ENCODE data around the gene SCARF2. TPM values are rescaled to one million over a fixed set of nuclear protein-coding genes. Genes with fewer than 3 reads are reported as not detected.

SCARF2 gene
- total RNA-seq, 4 donors from 2014 or later: 14.8 to 25.3 (median 20.1) TPM

GRCh38 chr22:20469110-20469868 is 31.7 kb upstream of the SCARF2 start:
- TF ChIP-seq CTCF (IDR thresholded peaks at IDR 0.05): no peak
- TF ChIP-seq POLR2AphosphoS5 (IDR thresholded peaks at IDR 0.05): no peak
- TF ChIP-seq EP300 (IDR thresholded peaks at IDR 0.05): no peak
- TF ChIP-seq POLR2A (IDR thresholded peaks at IDR 0.05): no peak
- Histone ChIP-seq H3K27me3 (no peaks in the 10 kb centered on the region), H3K9me3 (no peaks in the 10 kb centered on the region), H3K36me3 (peaks cover 0 to 57% of the 10 kb centered on the region in 2 donors), H3K27ac (no peak overlapping the region), H3K4me1 (peaks cover 0 to 1% (median 0%) of the 10 kb centered on the region in 3 donors), H3K4me3 (no peak overlapping the region)
- WGBS, 2 donors (ENCODE audit: low coverage in 1 of 2): 63 to 84% methylated on average over 3 to 6 of the region's 6 CpGs
- ATAC-seq: no peak

GRCh38 chr22:20466659-20467379 is 29.2 kb upstream of the SCARF2 start:
- no peaks in the 10 kb centered on the region for H3K27me3 ChIP-seq
- no peaks in the 10 kb centered on the region for H3K9me3 ChIP-seq
- no peak for ATAC-seq
- TF ChIP-seq POLR2AphosphoS5 (IDR thresholded peaks at IDR 0.05): no peak
- TF ChIP-seq POLR2A (IDR thresholded peaks at IDR 0.05): no peak
- TF ChIP-seq EP300 (IDR thresholded peaks at IDR 0.05): no peak
- TF ChIP-seq CTCF (IDR thresholded peaks at IDR 0.05): no peak
- H3K36me3 ChIP-seq: peaks cover 0 to 69% of the 10 kb centered on the region in 2 donors
- H3K4me3 ChIP-seq: no peak overlapping the region
- WGBS, 2 donors (ENCODE audit: low coverage in 1 of 2): 60 to 90% methylated on average over 1 to 2 of the region's 3 CpGs
- H3K4me1 ChIP-seq: peaks cover 0 to 13% (median 6%) of the 10 kb centered on the region in 3 donors
- H3K27ac ChIP-seq: no peak overlapping the region

- H3K4me1 ChIP-seq: peaks cover 0 to 13% (median 6%) of the 10 kb centered on the region in 3 donors
- no peak overlapping the region for H3K4me3 ChIP-seq
- peaks cover 0 to 63% of the 10 kb centered on the region in 2 donors for H3K36me3 ChIP-seq
- WGBS, 2 donors (ENCODE audit: low coverage in 1 of 2): 79 to 80% methylated on average over 4 of the region's 5 CpGs
- H3K27ac ChIP-seq: no peak overlapping the region
- no peak for ATAC-seq
- TF ChIP-seq POLR2A (IDR thresholded peaks at IDR 0.05) (no peak), EP300 (IDR thresholded peaks at IDR 0.05) (no peak), POLR2AphosphoS5 (IDR thresholded peaks at IDR 0.05) (no peak), CTCF (IDR thresholded peaks at IDR 0.05) (no peak)
- H3K27me3 ChIP-seq: no peaks in the 10 kb centered on the region
- no peaks in the 10 kb centered on the region for H3K9me3 ChIP-seq
Measured at GRCh38 chr22:20465759-20466077, 28.1 kb upstream of the SCARF2 start.

GRCh38 chr22:20464912-20465758 is 27.5 kb upstream of the SCARF2 start:
- no peaks in the 10 kb centered on the region for H3K27me3 ChIP-seq
- H3K27ac ChIP-seq: no peak overlapping the region
- TF ChIP-seq POLR2A (IDR thresholded peaks at IDR 0.05) (no peak), CTCF (IDR thresholded peaks at IDR 0.05) (no peak), POLR2AphosphoS5 (IDR thresholded peaks at IDR 0.05) (no peak), EP300 (IDR thresholded peaks at IDR 0.05) (no peak)
- peaks cover 0 to 57% of the 10 kb centered on the region in 2 donors for H3K36me3 ChIP-seq
- H3K4me1 ChIP-seq: peaks cover 0 to 13% (median 6%) of the 10 kb centered on the region in 3 donors
- ATAC-seq: no peak
- H3K9me3 ChIP-seq: no peaks in the 10 kb centered on the region
- WGBS, 2 donors (ENCODE audit: low coverage in 1 of 2): 81 to 84% methylated on average over 2 to 10 of the region's 32 CpGs
- no peak overlapping the region for H3K4me3 ChIP-seq
